T-cell (primary cell): Measurements from ENCODE around the gene SPOPL. TPM values are rescaled to one million over a fixed set of nuclear protein-coding genes. Genes with fewer than 3 reads are reported as not detected.
"Not testable (repeated sequence)": the region's sequence is repeated elsewhere in the genome, so short reads cannot be mapped to it uniquely, and the experiment has no call there.

Experiments used
- ATAC-seq, 4 experiments: fragments of 200-7000 bp in 3 of 4; fragments of 150-1000 bp in 1 of 4; cut with Tn5 transposase; replicated peaks in 1 of 4; 1 replicate in 3 of 4; 2 replicates in 1 of 4; pipeline ENCODE4 v1.10.0; 2021; ENCODE audit warnings: moderate library complexity in 3 of 4, mild to moderate bottlenecking in 2 of 4, moderate number of reproducible peaks in 1 of 4
- CTCF ChIA-PET, 2 donors: fragments of 300-600 bp; sonication (Branson Sonifier 250); formaldehyde crosslinking; loops; one replicate each; lab custom pipeline; 2022; ENCODE audit warnings: antibody characterized with exemption in 2 of 2; lab: Charles Lee
- POLR2A ChIA-PET, 2 donors: fragments of 300-600 bp; sonication (Branson Sonifier 250); formaldehyde crosslinking; loops; one replicate each; lab custom pipeline; 2022; ENCODE audit warnings: antibody characterized with exemption in 2 of 2; lab: Charles Lee
- DNase-seq, 35 experiments: peaks; one replicate each; pipeline versions ENCODE4 v3.0.0 to v3.0.0-alpha.2; 2013 to 2023
- H3K27ac ChIP-seq: one replicate; pipeline ENCODE4 v1.5.1; 2013; ENCODE audit warnings: low read length
- H3K27me3 ChIP-seq, 2 experiments: replicated peaks in 1 of 2; 1 replicate in 1 of 2; 2 replicates in 1 of 2; pipeline versions ENCODE4 v1.6.1 to v1.7.0; 2013; ENCODE audit warnings: low read length in 1 of 2, mixed read lengths in 1 of 2; ENCODE audit not compliant: control insufficient read depth in 2 of 2, insufficient read depth in 2 of 2; ENCODE audit errors: extremely low read depth in 1 of 2
- H3K36me3 ChIP-seq, 2 donors: 1 replicate in 1 of 2; 2 replicates in 1 of 2; pipeline versions ENCODE4 v1.6.1 to v1.7.0; 2013; ENCODE audit warnings: low read length in 1 of 2; ENCODE audit not compliant: control insufficient read depth in 2 of 2, insufficient read depth in 1 of 2; ENCODE audit errors: extremely low read depth in 1 of 2
- H3K4me1 ChIP-seq, 2 experiments: 1 replicate in 1 of 2; 2 replicates in 1 of 2; pipeline versions ENCODE4 v1.6.1 to v1.7.0; 2013; ENCODE audit warnings: low read length in 2 of 2, mixed read lengths in 1 of 2; ENCODE audit not compliant: insufficient read depth in 2 of 2, control insufficient read depth in 1 of 2; ENCODE audit errors: extremely low read depth in 1 of 2
- H3K4me3 ChIP-seq, 2 donors: 1 replicate in 1 of 2; 2 replicates in 1 of 2; pipeline versions ENCODE4 v1.5.1 to v1.7.0; 2013; ENCODE audit warnings: mild to moderate bottlenecking in 2 of 2, low read length in 1 of 2, moderate library complexity in 1 of 2; ENCODE audit not compliant: control insufficient read depth in 1 of 2; ENCODE audit errors: extremely low read depth in 1 of 2
- H3K9me3 ChIP-seq: 2 replicates; pipeline ENCODE4 v1.7.0; 2013
- H3K27ac Mint-ChIP-seq, 2 donors: one replicate each; pipeline ENCODE4 v1.8.0; 2020 to 2021; ENCODE audit warnings: mild to moderate bottlenecking in 2 of 2, mixed read lengths in 2 of 2
- H3K27me3 Mint-ChIP-seq, 2 donors: one replicate each; pipeline ENCODE4 v1.8.0; 2021 to 2022; ENCODE audit warnings: mixed read lengths in 2 of 2
- H3K36me3 Mint-ChIP-seq: one replicate; pipeline ENCODE4 v1.8.0; 2021; ENCODE audit warnings: mixed read lengths
- H3K4me1 Mint-ChIP-seq, 3 donors: one replicate each; pipeline ENCODE4 v1.8.0; 2020 to 2022; ENCODE audit warnings: mixed read lengths in 3 of 3, mild to moderate bottlenecking in 1 of 3
- H3K4me3 Mint-ChIP-seq, 3 donors: one replicate each; pipeline ENCODE4 v1.8.0; 2020 to 2022; ENCODE audit warnings: mild to moderate bottlenecking in 3 of 3, mixed read lengths in 3 of 3, moderate library complexity in 3 of 3
- H3K9me3 Mint-ChIP-seq, 3 donors: one replicate each; pipeline ENCODE4 v1.8.0; 2020 to 2022; ENCODE audit warnings: mixed read lengths in 3 of 3
- whole genome bisulfite sequencing: methylation state at CpG from one replicate; pipeline ENCODE4 v1.1.5; 2013; ENCODE audit warnings: missing lambda C conversion rate; ENCODE audit not compliant: insufficient coverage; 5-methylcytosine and 5-hydroxymethylcytosine counted together
- total RNA-seq, 35 experiments: library from RNA in 6 of 35; stranded (reverse) in 6 of 35; fragments of 120-200 nt in 1 of 35; gene quantifications; one replicate each; pipeline versions ENCODE4 v1.2.1 to v1.2.4 and lab custom pipeline; 2013 to 2026

Gene SPOPL
- total RNA-seq, 5 donors from 2014 or later (not counting 1 experiment from before 2014, with no cell fraction given), result 10.4 to 22.0 (median 11.8) TPM

DNA sequence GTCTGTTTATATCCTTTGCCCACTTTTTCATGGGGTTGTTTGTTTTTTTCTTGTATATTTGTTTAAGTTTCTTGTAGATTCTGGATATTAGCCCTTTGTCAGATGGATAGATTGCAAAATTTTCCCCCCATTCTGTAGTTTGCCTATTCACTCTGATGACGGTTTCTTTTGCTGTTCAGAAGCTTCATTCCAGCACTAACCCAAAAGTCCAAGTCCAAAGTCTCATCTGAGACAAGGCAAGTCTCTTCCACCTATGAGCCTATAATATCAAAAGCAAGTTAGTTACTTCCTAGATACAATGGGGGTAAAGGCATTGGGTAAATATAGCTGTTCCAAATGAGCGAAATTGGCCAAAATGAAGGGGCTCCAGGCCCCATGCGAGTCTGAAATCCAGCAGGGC is 38.9 kb upstream of the SPOPL start:
- WGBS, result 80% methylated on average over 1 of the region's 3 CpGs
- ATAC-seq, H3K4me3 Mint-ChIP-seq, H3K9me3 ChIP-seq, H3K4me1 Mint-ChIP-seq, H3K27ac Mint-ChIP-seq, H3K27ac ChIP-seq, CTCF ChIA-PET, DNase-seq, H3K27me3 ChIP-seq, H3K4me3 ChIP-seq, H3K27me3 Mint-ChIP-seq, POLR2A ChIA-PET, H3K4me1 ChIP-seq, H3K36me3 ChIP-seq: not testable (repeated sequence)
- Mint-ChIP-seq H3K36me3 (peaks cover 15% of the 10 kb centered on the region), H3K9me3 (peaks cover 28 to 43% (median 29%) of the 10 kb centered on the region in 3 donors)

DNA sequence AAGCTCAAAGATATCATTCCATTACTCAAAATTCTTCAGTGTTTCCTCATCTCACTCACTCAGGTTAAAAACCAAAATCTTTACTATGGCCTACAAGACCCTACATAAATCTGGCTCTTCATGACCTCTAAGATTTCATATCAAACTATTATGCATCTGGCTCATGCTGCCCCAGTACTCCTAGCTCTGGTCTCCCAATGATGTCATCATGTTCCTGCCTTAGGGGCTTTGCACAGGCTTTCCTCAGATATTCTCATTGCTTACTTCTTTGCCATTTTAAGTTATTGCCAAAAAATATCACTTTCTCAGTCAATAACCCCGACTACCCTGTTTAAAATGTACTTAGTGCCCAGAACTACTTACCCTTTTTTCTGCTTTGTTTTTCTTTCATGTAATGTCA is 33.0 kb upstream of the SPOPL start:
- peaks cover 4 to 8% (median 4%) of the 10 kb centered on the region in 3 donors for H3K9me3 Mint-ChIP-seq
- H3K27me3 Mint-ChIP-seq, result peaks cover 0 to 2% of the 10 kb centered on the region in 2 donors
- ChIA-PET CTCF (no interaction called here), POLR2A (no interaction called here)
- H3K27ac Mint-ChIP-seq, result no peak overlapping the region
- no peaks in the 10 kb centered on the region for H3K4me1 ChIP-seq
- H3K27me3 ChIP-seq, result no peaks in the 10 kb centered on the region
- no peak for ATAC-seq
- no peaks in the 10 kb centered on the region for H3K4me1 Mint-ChIP-seq
- DNase-seq, result no peak
- no peaks in the 10 kb centered on the region for H3K9me3 ChIP-seq
- 0% methylated on average over 1 of the region's 1 CpG for WGBS
- H3K36me3 ChIP-seq, result no peaks in the 10 kb centered on the region
- H3K4me3 Mint-ChIP-seq, result no peak overlapping the region
- H3K27ac ChIP-seq, result no peak overlapping the region
- no peaks in the 10 kb centered on the region for H3K36me3 Mint-ChIP-seq
- H3K4me3 ChIP-seq, result no peak overlapping the region

DNA sequence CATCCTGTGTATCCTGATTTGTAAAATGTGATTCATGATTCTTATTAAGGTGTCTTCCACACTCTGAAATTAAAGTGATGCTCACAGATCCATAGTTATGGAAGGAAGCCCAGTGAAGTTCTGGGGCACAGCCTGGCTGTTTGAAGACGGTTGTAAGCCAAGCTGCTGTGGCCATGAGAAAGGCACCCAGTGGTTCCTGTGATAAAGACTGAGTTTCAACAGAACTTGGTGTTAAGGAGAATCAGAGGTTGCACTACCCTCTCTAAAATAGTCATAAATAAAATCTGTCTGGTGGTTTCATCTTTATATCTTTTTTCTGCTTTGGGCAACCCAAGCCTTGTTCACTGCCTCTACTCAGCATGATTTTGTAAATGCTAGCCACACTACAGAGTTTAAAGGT is 32.2 kb upstream of the SPOPL start:
- Mint-ChIP-seq H3K4me1 (no peaks in the 10 kb centered on the region), H3K27ac (no peak overlapping the region), H3K9me3 (peaks cover 3 to 4% (median 3%) of the 10 kb centered on the region in 3 donors), H3K4me3 (no peak overlapping the region), H3K27me3 (no peaks in the 10 kb centered on the region), H3K36me3 (no peaks in the 10 kb centered on the region)
- H3K27me3 ChIP-seq, result no peaks in the 10 kb centered on the region
- DNase-seq (no peak), ATAC-seq (no peak)
- POLR2A ChIA-PET, result no interaction called here
- H3K36me3 ChIP-seq, result no peaks in the 10 kb centered on the region
- CTCF ChIA-PET, result no interaction called here
- H3K9me3 ChIP-seq, result no peaks in the 10 kb centered on the region
- WGBS, result 33% methylated on average over 1 of the region's 1 CpG
- no peak overlapping the region for H3K4me3 ChIP-seq
- no peaks in the 10 kb centered on the region for H3K4me1 ChIP-seq
- H3K27ac ChIP-seq, result no peak overlapping the region

GRCh38 chr2:138470941-138471340 is 30.6 kb upstream of the SPOPL start:
- H3K27ac ChIP-seq, result no peak overlapping the region
- Mint-ChIP-seq H3K36me3 (no peaks in the 10 kb centered on the region), H3K27ac (no peak overlapping the region), H3K9me3 (peaks cover 0 to 4% (median 0%) of the 10 kb centered on the region in 3 donors), H3K4me3 (no peak overlapping the region), H3K27me3 (peaks cover 0 to under 1% of the 10 kb centered on the region in 2 donors), H3K4me1 (no peaks in the 10 kb centered on the region)
- DNase-seq, result no peak
- CTCF ChIA-PET, result no interaction called here
- no peak for ATAC-seq
- H3K4me3 ChIP-seq, result no peak overlapping the region
- no peaks in the 10 kb centered on the region for H3K9me3 ChIP-seq
- 73% methylated on average over 4 of the region's 5 CpGs for WGBS
- no peaks in the 10 kb centered on the region for H3K4me1 ChIP-seq
- POLR2A ChIA-PET, result no interaction called here
- no peaks in the 10 kb centered on the region for H3K27me3 ChIP-seq
- no peaks in the 10 kb centered on the region for H3K36me3 ChIP-seq

GRCh38 chr2:138474100-138474825 is 27.3 kb upstream of the SPOPL start:
- H3K27me3 ChIP-seq, result no peaks in the 10 kb centered on the region
- 71% methylated on average over 1 of the region's 4 CpGs for WGBS
- H3K4me1 ChIP-seq, result no peaks in the 10 kb centered on the region
- no peak for DNase-seq
- H3K4me3 ChIP-seq, result no peak overlapping the region
- Mint-ChIP-seq H3K27ac (no peak overlapping the region), H3K4me1 (no peaks in the 10 kb centered on the region), H3K36me3 (no peaks in the 10 kb centered on the region), H3K4me3 (no peak overlapping the region), H3K9me3 (no peaks in the 10 kb centered on the region), H3K27me3 (peaks cover 0 to 3% of the 10 kb centered on the region in 2 donors)
- ChIA-PET CTCF (interaction anchor here (0.6 to 1.4 kb wide), 3 partner anchors 12 to 148 kb away, joined by 3 to 4 read pairs (median 3); no protein-coding TSS in a partner anchor), POLR2A (no interaction called here)
- no peak for ATAC-seq
- no peaks in the 10 kb centered on the region for H3K36me3 ChIP-seq
- no peak overlapping the region for H3K27ac ChIP-seq
- no peaks in the 10 kb centered on the region for H3K9me3 ChIP-seq

- POLR2A ChIA-PET, result no interaction called here
- H3K36me3 Mint-ChIP-seq, result no peaks in the 10 kb centered on the region
These were observed 26.2 kb upstream of the SPOPL start for GRCh38 chr2:138475277-138475776.

More at GRCh38 chr2:138475277-138475776, 26.2 kb upstream of the SPOPL start:
- 65% methylated on average over 3 of the region's 4 CpGs for WGBS
- H3K27me3 Mint-ChIP-seq, result peaks cover 0 to 3% of the 10 kb centered on the region in 2 donors
- H3K4me3 Mint-ChIP-seq, result no peak overlapping the region
- H3K4me1 ChIP-seq, result no peaks in the 10 kb centered on the region
- H3K27ac ChIP-seq, result no peak overlapping the region
- no peaks in the 10 kb centered on the region for H3K27me3 ChIP-seq
- H3K4me1 Mint-ChIP-seq, result no peaks in the 10 kb centered on the region
- H3K4me3 ChIP-seq, result no peak overlapping the region
- H3K36me3 ChIP-seq, result no peaks in the 10 kb centered on the region
- H3K9me3 ChIP-seq, result no peaks in the 10 kb centered on the region
- DNase-seq (no peak), ATAC-seq (no peak)
- no peak overlapping the region for H3K27ac Mint-ChIP-seq
- CTCF ChIA-PET, result interaction anchor here in 1 of 2 donors (1.4 kb wide), 1 partner anchor 40 kb away, joined by 3 read pairs; no protein-coding TSS in a partner anchor
- H3K9me3 Mint-ChIP-seq, result no peaks in the 10 kb centered on the region
